K562 treated with DMSO at 1 percent for 48 hours (cell line): ENCODE results near the gene SLC22A23. TPM values are rescaled to one million over a fixed set of nuclear protein-coding genes. Genes with fewer than 3 reads are reported as not detected.

ENCODE experiments used
- total RNA-seq: library from RNA; unstranded; fragments of 300-600 nt; gene quantifications from 2 replicates; pipeline ENCODE4 v1.2.3, GENCODE V29; 2022; ENCODE audit warnings: low replicate concordance; ENCODE audit errors: extremely low read depth

The SLC22A23 gene
- total RNA-seq: not detected in 2 replicates

GRCh38 chr6:3456898-3457709 is at the start of gene SLC22A23:
TSS of gene SLC22A23 (minus strand) at chr6:3457050. CDS start at chr6:3456559, 491 bp downstream.

GRCh38 chr6:3258720-3259490 is 197.9 kb downstream of the SLC22A23 start, which contains the start of gene PSMG4:
TSS of gene PSMG4 (plus strand) at chr6:3258947. CDS start at chr6:3259023, 76 bp downstream.

GRCh38 chr6:3227363-3228045 is 229.3 kb downstream of the SLC22A23 start, which contains the start of gene TUBB2B:
TSS of gene TUBB2B (minus strand) at chr6:3227653. CDS start at chr6:3227543, 110 bp downstream.

Other genes with a start within 250 kb of the SLC22A23 start
- not detected in 2 replicates for gene TUBB2B, start 229.4 kb downstream of the SLC22A23 start, total RNA-seq
- not detected in 2 replicates for gene PSMG4, start 198.1 kb downstream of the SLC22A23 start, total RNA-seq